ENCODE data around the gene C13orf42.

- no peak for TF ChIP-seq CTCF (IDR thresholded peaks at IDR 0.05; ENCODE audit: extremely low read depth in 1 of 2, insufficient read depth in 1 of 2, low read depth in 1 of 2, low read length in 2 of 2)
- TF ChIP-seq POLR2A (IDR thresholded peaks at IDR 0.05; ENCODE audit: low read depth, low read length) = no peak
- TF ChIP-seq POLR2AphosphoS5 (IDR thresholded peaks at IDR 0.05; ENCODE audit: insufficient read depth, low read depth, low read length) = no peak
- TF ChIP-seq EZH2 (IDR thresholded peaks at IDR 0.05; ENCODE audit: borderline replicate concordance, low read depth, low read length, severe bottlenecking) = no peak
- TF ChIP-seq MAX (IDR thresholded peaks at IDR 0.05; ENCODE audit: insufficient read depth, insufficient read length) = no peak
Measured at GRCh38 chr13:51118809-51119431, 7.8 kb upstream of the C13orf42 start.
